KMS-11 (cell line): Measurements from ENCODE around the gene UBE2G1.

ENCODE experiments used
- H2AFZ ChIP-seq: fragments of 200-600 bp; sonication (generic); 2 replicates; pipeline ENCODE4 v1.6.1; 2016; ENCODE audit warnings: antibody characterized with exemption, mixed run types, low read depth
- H3K27ac ChIP-seq: fragments of 200-600 bp; sonication (generic); 2 replicates; pipeline ENCODE4 v1.6.1; 2016; ENCODE audit warnings: mild to moderate bottlenecking, mixed run types
- H3K27me3 ChIP-seq: fragments of 200-600 bp; sonication (generic); 2 replicates; pipeline ENCODE4 v1.6.1; 2017; ENCODE audit warnings: mild to moderate bottlenecking, low read depth, mixed run types, moderate library complexity; ENCODE audit not compliant: insufficient read depth
- H3K36me3 ChIP-seq: fragments of 200-600 bp; sonication (generic); 2 replicates; pipeline ENCODE4 v1.6.1; 2017; ENCODE audit warnings: mild to moderate bottlenecking, mixed run types; ENCODE audit not compliant: insufficient read depth
- H3K4me1 ChIP-seq: fragments of 200-600 bp; sonication (generic); 2 replicates; pipeline ENCODE4 v1.6.1; 2016; ENCODE audit warnings: mild to moderate bottlenecking, low read depth, mixed run types; ENCODE audit not compliant: poor library complexity, severe bottlenecking
- H3K4me2 ChIP-seq: fragments of 200-600 bp; sonication (generic); 2 replicates; pipeline ENCODE4 v1.7.0; 2016; ENCODE audit warnings: mild to moderate bottlenecking, mixed run types
- H3K4me3 ChIP-seq: fragments of 200-600 bp; sonication (generic); IDR thresholded peaks from 2 replicates; pipeline ENCODE4 v1.6.1; 2017; ENCODE audit warnings: low read depth, low read length, mixed read lengths; ENCODE audit not compliant: insufficient read depth
- H3K79me2 ChIP-seq: fragments of 200-600 bp; sonication (generic); 2 replicates; pipeline ENCODE4 v1.6.1; 2016; ENCODE audit warnings: low read depth, mixed run types; ENCODE audit not compliant: insufficient read depth
- H3K9ac ChIP-seq: fragments of 200-600 bp; sonication (generic); 2 replicates; pipeline ENCODE4 v1.6.1; 2016; ENCODE audit warnings: mild to moderate bottlenecking, mixed run types
- H4K20me1 ChIP-seq: fragments of 200-600 bp; sonication (generic); 2 replicates; pipeline ENCODE4 v1.6.1; 2016; ENCODE audit warnings: mild to moderate bottlenecking, mixed run types; ENCODE audit not compliant: insufficient read depth
- TF ChIP-seq, protein P1 (sequence below): fragments of 200-600 bp; sonication (generic); conservative IDR thresholded peaks from 2 replicates; pipeline ENCODE4 v1.6.1; 2017; ENCODE audit warnings: low read depth, mild to moderate bottlenecking, antibody characterized with exemption, low read length, moderate library complexity, mixed read lengths

Gene UBE2G1

DNA sequence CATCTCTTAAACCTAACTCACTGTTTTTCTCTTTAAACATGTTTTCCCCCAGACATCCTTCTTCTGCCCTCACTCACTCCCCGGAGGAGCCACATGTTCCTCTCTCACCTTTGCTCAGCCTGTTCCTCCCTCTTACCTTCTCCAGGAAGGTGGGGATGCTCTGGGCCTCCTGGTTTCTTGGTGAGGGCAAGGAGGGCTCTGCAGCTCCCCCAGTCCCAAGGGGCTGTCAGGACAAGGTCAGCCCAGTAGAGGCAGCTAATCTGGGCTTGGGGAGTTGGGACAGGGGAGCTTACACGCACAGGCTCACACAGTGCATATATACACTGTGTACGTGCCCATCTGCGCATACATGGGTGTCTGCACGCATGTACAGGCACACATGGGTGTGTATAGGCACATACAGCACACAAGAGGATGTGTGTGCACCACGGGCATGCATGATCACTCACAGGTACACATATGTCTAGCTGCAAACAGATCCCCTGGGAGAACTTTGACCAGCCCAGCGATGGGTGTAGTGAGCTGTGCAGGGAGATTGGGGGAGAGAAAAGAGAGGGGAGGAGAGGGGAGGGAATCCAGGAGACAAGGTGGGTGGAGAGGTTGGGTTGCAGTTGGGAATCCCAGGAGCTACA, 38.7 kb upstream of the UBE2G1 start:
- no peak overlapping the region for H2AFZ ChIP-seq
- no peaks in the 10 kb centered on the region for H3K27me3 ChIP-seq
- no peaks in the 10 kb centered on the region for H3K79me2 ChIP-seq
- H3K4me2 ChIP-seq, result no peak overlapping the region
- no peak overlapping the region for H3K4me3 ChIP-seq
- H3K4me1 ChIP-seq, result no peaks in the 10 kb centered on the region
- no peaks in the 10 kb centered on the region for H3K36me3 ChIP-seq
- H4K20me1 ChIP-seq, result no peaks in the 10 kb centered on the region
- TF ChIP-seq, protein P1, sequence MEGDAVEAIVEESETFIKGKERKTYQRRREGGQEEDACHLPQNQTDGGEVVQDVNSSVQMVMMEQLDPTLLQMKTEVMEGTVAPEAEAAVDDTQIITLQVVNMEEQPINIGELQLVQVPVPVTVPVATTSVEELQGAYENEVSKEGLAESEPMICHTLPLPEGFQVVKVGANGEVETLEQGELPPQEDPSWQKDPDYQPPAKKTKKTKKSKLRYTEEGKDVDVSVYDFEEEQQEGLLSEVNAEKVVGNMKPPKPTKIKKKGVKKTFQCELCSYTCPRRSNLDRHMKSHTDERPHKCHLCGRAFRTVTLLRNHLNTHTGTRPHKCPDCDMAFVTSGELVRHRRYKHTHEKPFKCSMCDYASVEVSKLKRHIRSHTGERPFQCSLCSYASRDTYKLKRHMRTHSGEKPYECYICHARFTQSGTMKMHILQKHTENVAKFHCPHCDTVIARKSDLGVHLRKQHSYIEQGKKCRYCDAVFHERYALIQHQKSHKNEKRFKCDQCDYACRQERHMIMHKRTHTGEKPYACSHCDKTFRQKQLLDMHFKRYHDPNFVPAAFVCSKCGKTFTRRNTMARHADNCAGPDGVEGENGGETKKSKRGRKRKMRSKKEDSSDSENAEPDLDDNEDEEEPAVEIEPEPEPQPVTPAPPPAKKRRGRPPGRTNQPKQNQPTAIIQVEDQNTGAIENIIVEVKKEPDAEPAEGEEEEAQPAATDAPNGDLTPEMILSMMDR, result no peak
- no peak overlapping the region for H3K27ac ChIP-seq
- H3K9ac ChIP-seq, result no peak overlapping the region

DNA sequence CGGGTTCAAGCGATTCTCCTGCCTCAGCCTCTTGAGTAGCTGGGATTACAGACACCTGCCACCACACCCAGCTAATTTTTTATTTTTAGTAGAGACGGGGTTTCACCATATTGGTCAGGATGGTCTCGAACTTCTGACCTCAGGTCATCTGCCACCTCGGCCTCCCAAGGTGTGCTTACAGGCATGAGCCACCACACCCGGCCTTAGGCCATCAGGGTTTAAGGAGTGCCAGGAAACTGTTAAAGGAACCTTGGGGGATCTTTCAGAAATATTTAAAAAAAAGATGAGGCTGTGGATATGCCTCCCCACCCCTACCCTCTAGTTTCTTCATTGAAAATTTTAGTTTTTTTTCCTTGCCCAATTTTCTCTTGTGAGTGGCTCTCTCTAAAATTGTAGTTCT, 31.4 kb upstream of the UBE2G1 start:
- H3K36me3 ChIP-seq, result no peaks in the 10 kb centered on the region
- no peak overlapping the region for H3K9ac ChIP-seq
- no peak overlapping the region for H3K27ac ChIP-seq
- TF ChIP-seq, protein P1, result no peak
- no peak overlapping the region for H2AFZ ChIP-seq
- no peak overlapping the region for H3K4me2 ChIP-seq
- H3K4me1 ChIP-seq, result peaks cover 43% of the 10 kb centered on the region
- H3K27me3 ChIP-seq, result no peaks in the 10 kb centered on the region
- H4K20me1 ChIP-seq, result no peaks in the 10 kb centered on the region
- no peak overlapping the region for H3K4me3 ChIP-seq
- no peaks in the 10 kb centered on the region for H3K79me2 ChIP-seq

DNA sequence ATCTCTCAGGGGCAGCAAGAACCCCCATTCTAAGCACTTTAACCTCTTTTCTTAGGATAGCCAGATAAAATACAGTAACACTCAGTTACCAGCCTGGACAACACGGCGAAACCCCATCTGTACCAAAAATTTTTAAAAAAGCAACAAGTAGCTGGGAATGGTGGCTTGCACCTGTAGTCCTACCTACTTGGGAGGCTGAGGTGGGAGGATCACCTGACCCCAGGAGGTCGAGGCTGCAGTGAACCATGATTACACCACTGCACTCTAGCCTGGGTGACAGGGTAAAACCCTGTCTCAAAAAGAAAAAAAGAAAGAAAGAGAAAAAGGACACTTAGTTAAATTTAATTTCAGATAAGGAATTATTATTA, 28.6 kb upstream of the UBE2G1 start:
- Histone ChIP-seq H3K9ac (no peak overlapping the region), H2AFZ (no peak overlapping the region), H4K20me1 (no peaks in the 10 kb centered on the region), H3K4me3 (no peak overlapping the region), H3K27me3 (no peaks in the 10 kb centered on the region), H3K36me3 (no peaks in the 10 kb centered on the region), H3K27ac (no peak overlapping the region), H3K4me1 (peaks cover 44% of the 10 kb centered on the region), H3K4me2 (no peak overlapping the region), H3K79me2 (no peaks in the 10 kb centered on the region)
- TF ChIP-seq, protein P1, result no peak

DNA sequence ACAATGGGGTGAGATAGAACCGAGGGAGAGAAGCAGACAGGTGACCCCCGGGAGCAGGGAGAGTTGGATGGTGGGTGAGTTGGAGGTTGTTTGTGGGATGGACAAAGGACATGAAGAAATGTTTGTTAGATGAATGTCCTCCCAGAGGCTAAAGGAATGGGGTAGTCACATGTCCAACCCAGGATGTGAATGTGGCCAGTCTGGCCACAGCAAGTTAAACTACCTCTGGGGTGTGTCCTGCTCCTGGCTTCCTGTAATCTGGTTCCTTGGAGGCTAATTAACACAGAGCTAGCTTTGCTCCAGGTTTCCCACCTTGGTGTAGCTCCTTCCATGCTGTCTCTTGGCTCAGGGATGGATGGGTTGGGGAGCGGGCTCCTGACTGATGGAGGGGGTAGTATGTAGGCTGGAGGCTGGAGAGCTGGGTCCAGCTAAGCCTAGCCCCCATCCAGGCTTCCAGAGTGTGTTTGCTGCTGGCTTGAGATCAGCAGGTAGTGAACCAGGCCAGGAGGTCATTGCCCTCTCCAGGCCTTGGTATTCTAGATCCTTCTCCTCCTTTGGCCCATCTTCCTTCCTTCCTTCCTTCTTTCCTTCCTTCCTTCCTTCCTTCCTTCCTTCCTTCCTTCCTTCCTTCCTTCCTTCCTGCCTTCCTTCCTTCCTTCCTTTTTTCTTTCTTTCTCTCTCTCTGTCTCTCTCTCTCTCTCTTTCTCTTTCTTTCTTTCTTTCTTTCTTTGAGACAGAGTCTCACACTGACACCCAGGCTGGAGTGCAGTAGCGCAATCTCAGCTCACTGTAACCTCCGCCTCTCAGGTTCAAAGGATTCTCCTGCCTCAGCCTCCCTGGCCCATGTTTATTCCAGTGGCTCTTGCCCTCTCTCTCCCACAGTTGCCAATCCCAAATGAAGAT, 28.0 kb upstream of the UBE2G1 start:
- Histone ChIP-seq H4K20me1 (no peaks in the 10 kb centered on the region), H3K79me2 (no peaks in the 10 kb centered on the region), H3K4me2 (no peak overlapping the region), H3K27ac (no peak overlapping the region), H3K4me1 (peaks cover 44% of the 10 kb centered on the region), H3K9ac (no peak overlapping the region), H3K36me3 (no peaks in the 10 kb centered on the region), H2AFZ (no peak overlapping the region), H3K4me3 (no peak overlapping the region), H3K27me3 (no peaks in the 10 kb centered on the region)
- TF ChIP-seq, protein P1, result no peak
